Activated naive CD8-positive, alpha-beta T cell treated with anti-CD3 and anti-CD28 coated beads, Interleukin-2, amount 50 U/mL, for 24 hours (primary cell): Measurements from ENCODE around the gene SLC38A1.

ENCODE experiments used
- ATAC-seq: fragments of 150-1000 bp; cut with Tn5 transposase; one replicate; pipeline ENCODE4 v1.10.0; 2021
- DNase-seq: peaks from one replicate; pipeline ENCODE4 v3.0.0; 2021
- H3K27ac Mint-ChIP-seq: one replicate; pipeline ENCODE4 v1.8.0; 2021; ENCODE audit warnings: mild to moderate bottlenecking, mixed read lengths
- H3K27me3 Mint-ChIP-seq: one replicate; pipeline ENCODE4 v1.8.0; 2021; ENCODE audit warnings: mixed read lengths
- H3K36me3 Mint-ChIP-seq: one replicate; pipeline ENCODE4 v1.8.0; 2021; ENCODE audit warnings: low read depth, mixed read lengths
- H3K4me1 Mint-ChIP-seq: one replicate; pipeline ENCODE4 v1.8.0; 2021; ENCODE audit warnings: mixed read lengths
- H3K4me3 Mint-ChIP-seq: one replicate; pipeline ENCODE4 v1.8.0; 2021; ENCODE audit warnings: mild to moderate bottlenecking, moderate library complexity, mixed read lengths
- H3K9me3 Mint-ChIP-seq: one replicate; pipeline ENCODE4 v1.8.0; 2021; ENCODE audit warnings: mixed read lengths

SLC38A1 gene

GRCh38 chr12:46148327-46149078 is 120.3 kb downstream of the SLC38A1 start:
- ATAC-seq (no peak), DNase-seq (no peak)
- no peaks in the 10 kb centered on the region for H3K4me1 Mint-ChIP-seq
- H3K27me3 Mint-ChIP-seq = peaks cover 6% of the 10 kb centered on the region
- H3K4me3 Mint-ChIP-seq = no peak overlapping the region
- no peaks in the 10 kb centered on the region for H3K9me3 Mint-ChIP-seq
- H3K36me3 Mint-ChIP-seq = no peaks in the 10 kb centered on the region
- H3K27ac Mint-ChIP-seq = no peak overlapping the region

GRCh38 chr12:46147144-46147543 is 121.7 kb downstream of the SLC38A1 start:
- Mint-ChIP-seq H3K4me3 (no peak overlapping the region), H3K36me3 (no peaks in the 10 kb centered on the region), H3K9me3 (no peaks in the 10 kb centered on the region), H3K27ac (no peak overlapping the region), H3K4me1 (no peaks in the 10 kb centered on the region), H3K27me3 (peaks cover 6% of the 10 kb centered on the region)
- ATAC-seq (no peak), DNase-seq (no peak)

DNA sequence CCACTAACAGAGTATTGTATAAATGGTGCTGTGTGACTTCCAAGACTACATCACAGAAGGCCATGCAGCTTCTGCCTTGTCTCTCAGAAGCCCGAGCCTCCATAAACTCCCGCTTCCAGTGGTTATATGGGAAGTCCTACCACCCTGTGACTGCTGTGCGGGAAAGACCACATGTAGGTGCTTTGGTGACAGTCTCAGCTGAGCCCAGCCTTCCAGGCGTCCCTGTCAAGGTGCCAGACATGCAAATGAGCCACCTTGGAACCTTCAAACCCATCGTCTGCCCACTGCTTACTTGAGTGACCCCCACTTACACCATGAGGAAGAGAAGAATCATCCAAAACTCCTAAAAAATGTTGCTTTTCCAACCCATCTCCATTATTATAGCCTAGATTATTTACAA is 123.0 kb downstream of the SLC38A1 start:
- no peak overlapping the region for H3K4me3 Mint-ChIP-seq
- DNase-seq = no peak
- peaks cover 6% of the 10 kb centered on the region for H3K27me3 Mint-ChIP-seq
- H3K36me3 Mint-ChIP-seq = no peaks in the 10 kb centered on the region
- no peaks in the 10 kb centered on the region for H3K9me3 Mint-ChIP-seq
- H3K4me1 Mint-ChIP-seq = no peaks in the 10 kb centered on the region
- H3K27ac Mint-ChIP-seq = no peak overlapping the region
- no peak for ATAC-seq

GRCh38 chr12:46144433-46144832 is 124.4 kb downstream of the SLC38A1 start:
- DNase-seq (no peak), ATAC-seq (no peak)
- Mint-ChIP-seq H3K4me3 (no peak overlapping the region), H3K9me3 (no peaks in the 10 kb centered on the region), H3K36me3 (no peaks in the 10 kb centered on the region), H3K27ac (no peak overlapping the region), H3K27me3 (peaks cover 5% of the 10 kb centered on the region), H3K4me1 (no peaks in the 10 kb centered on the region)

GRCh38 chr12:46136249-46136648 is 132.6 kb downstream of the SLC38A1 start:
- no peak overlapping the region for H3K27ac Mint-ChIP-seq
- no peaks in the 10 kb centered on the region for H3K36me3 Mint-ChIP-seq
- no peaks in the 10 kb centered on the region for H3K9me3 Mint-ChIP-seq
- DNase-seq = no peak
- H3K27me3 Mint-ChIP-seq = peaks cover 3% of the 10 kb centered on the region
- no peaks in the 10 kb centered on the region for H3K4me1 Mint-ChIP-seq
- H3K4me3 Mint-ChIP-seq = no peak overlapping the region
- no peak for ATAC-seq

DNA sequence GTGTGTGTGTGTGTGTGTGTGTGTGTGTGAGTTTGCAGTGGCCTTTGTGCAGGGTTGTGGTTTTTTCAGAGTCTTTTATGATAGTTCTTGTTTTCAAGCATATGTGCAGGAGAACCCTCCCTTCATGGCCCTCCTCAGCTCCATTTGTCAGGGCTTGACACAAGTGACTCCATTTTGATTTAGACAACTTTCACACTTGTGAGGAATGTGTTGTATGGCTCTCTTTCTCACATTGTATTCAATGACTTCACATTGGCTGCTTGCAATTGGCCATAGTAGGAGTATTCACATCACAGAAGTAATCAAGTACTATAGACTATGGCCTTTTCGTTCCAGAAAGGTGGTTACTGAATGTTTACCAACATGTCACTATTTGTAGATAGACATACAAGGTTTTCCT is 133.1 kb downstream of the SLC38A1 start:
- peaks cover 3% of the 10 kb centered on the region for H3K27me3 Mint-ChIP-seq
- H3K9me3 Mint-ChIP-seq = no peaks in the 10 kb centered on the region
- no peak overlapping the region for H3K27ac Mint-ChIP-seq
- H3K4me3 Mint-ChIP-seq = no peak overlapping the region
- no peaks in the 10 kb centered on the region for H3K4me1 Mint-ChIP-seq
- ATAC-seq (no peak), DNase-seq (no peak)
- H3K36me3 Mint-ChIP-seq = no peaks in the 10 kb centered on the region

- Mint-ChIP-seq H3K27me3 (peaks cover 3% of the 10 kb centered on the region), H3K27ac (no peak overlapping the region), H3K36me3 (no peaks in the 10 kb centered on the region), H3K4me1 (no peaks in the 10 kb centered on the region), H3K4me3 (no peak overlapping the region), H3K9me3 (no peaks in the 10 kb centered on the region)
- ATAC-seq (no peak), DNase-seq (no peak)
These were observed 134.0 kb downstream of the SLC38A1 start for GRCh38 chr12:46134852-46135251.

- Mint-ChIP-seq H3K36me3 (no peaks in the 10 kb centered on the region), H3K4me1 (no peaks in the 10 kb centered on the region), H3K27me3 (peaks cover 3% of the 10 kb centered on the region), H3K9me3 (no peaks in the 10 kb centered on the region), H3K27ac (no peak overlapping the region), H3K4me3 (no peak overlapping the region)
- ATAC-seq (no peak), DNase-seq (no peak)
These were observed 134.5 kb downstream of the SLC38A1 start for GRCh38 chr12:46134205-46134811.

DNA sequence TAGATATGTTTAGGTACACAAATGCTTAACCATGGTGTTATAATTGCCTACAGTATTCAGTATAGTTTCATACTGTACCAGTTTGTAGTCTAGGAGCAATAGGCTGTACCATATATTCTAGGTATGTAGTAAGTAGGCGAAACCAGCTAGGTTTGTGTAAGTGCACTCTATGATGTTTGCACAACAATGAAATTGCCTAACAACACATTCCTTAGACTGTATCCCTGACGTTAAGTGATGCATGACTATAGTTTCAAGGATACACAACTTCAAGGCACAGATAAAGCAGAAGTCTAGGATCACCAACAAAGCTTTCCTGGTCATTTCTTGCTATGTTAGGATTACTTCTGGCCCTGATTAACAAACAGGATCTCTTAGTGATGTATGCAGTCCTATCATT is 135.1 kb downstream of the SLC38A1 start:
- Mint-ChIP-seq H3K4me1 (no peaks in the 10 kb centered on the region), H3K36me3 (no peaks in the 10 kb centered on the region), H3K4me3 (no peak overlapping the region), H3K27me3 (peaks cover 3% of the 10 kb centered on the region), H3K27ac (no peak overlapping the region), H3K9me3 (no peaks in the 10 kb centered on the region)
- DNase-seq (no peak), ATAC-seq (no peak)
